H1 (cell line): ENCODE results near the gene FIS1. TPM values are rescaled to one million over a fixed set of nuclear protein-coding genes. Genes with fewer than 3 reads are reported as not detected.

Experiments
- ASH2L ChIP-seq: fragments of 200-600, 300-600 bp; sonication (generic); IDR thresholded peaks from one replicate; pipeline ENCODE4 v1.7.1; 2017; ENCODE audit warnings: low read length
- CBX8 ChIP-seq: fragments of 300-800, 300-1000 bp; sonication (generic); IDR thresholded peaks from 2 replicates; pipeline ENCODE4 v1.7.1; 2016; ENCODE audit warnings: low read depth, low read length, borderline replicate concordance
- CHD2 ChIP-seq: IDR thresholded peaks from 2 replicates; pipeline ENCODE4 v1.6.1; 2012; ENCODE audit warnings: low read length, improper control_type of control experiment
- EGR1 ChIP-seq: IDR thresholded peaks from 2 replicates; pipeline ENCODE4 v1.6.1; 2011; ENCODE audit warnings: low read depth, low read length, borderline replicate concordance
- EZH2 ChIP-seq: fragments of 200-600 bp; sonication (generic); IDR thresholded peaks from 2 replicates; pipeline ENCODE4 v1.7.1; 2012; ENCODE audit warnings: low read depth, mild to moderate bottlenecking, moderate library complexity, low read length, inconsistent platforms; ENCODE audit not compliant: severe bottlenecking
- HDAC2 ChIP-seq, 2 experiments: fragments of 300-600 bp in 1 of 2; sonication (generic) in 1 of 2; IDR thresholded peaks; 2 replicates each; pipeline ENCODE4 v1.6.1; 2011 to 2012; ENCODE audit warnings: low read depth in 2 of 2, low read length in 2 of 2, mild to moderate bottlenecking in 2 of 2, moderate library complexity in 2 of 2, borderline replicate concordance in 1 of 2, inconsistent platforms in 1 of 2
- JUN ChIP-seq: IDR thresholded peaks from 2 replicates; pipeline ENCODE4 v1.6.1; 2011; ENCODE audit warnings: low read depth, mild to moderate bottlenecking, improper control_type of control experiment, low read length
- KDM4A ChIP-seq: IDR thresholded peaks from one replicate; pipeline ENCODE4 v1.7.1; 2012; ENCODE audit warnings: low read depth, mild to moderate bottlenecking, moderate library complexity, low read length, inconsistent platforms; ENCODE audit not compliant: severe bottlenecking
- KDM5A ChIP-seq: fragments of 200-600 bp; IDR thresholded peaks from 2 replicates; pipeline ENCODE4 v1.7.1; 2012; ENCODE audit warnings: mild to moderate bottlenecking, low read length, inconsistent platforms, mixed read lengths
- MAFK ChIP-seq: IDR thresholded peaks from 2 replicates; pipeline ENCODE4 v1.6.1; 2012; ENCODE audit warnings: low read depth, mild to moderate bottlenecking, improper control_type of control experiment, low read length
- PHF8 ChIP-seq: fragments of 200-600 bp; sonication (generic); conservative IDR thresholded peaks from 2 replicates; pipeline ENCODE4 v1.7.1; 2012; ENCODE audit warnings: low read depth, mild to moderate bottlenecking, inconsistent platforms, low read length, moderate library complexity
- POLR2A ChIP-seq, 2 experiments: IDR thresholded peaks; 1 replicate in 1 of 2; 2 replicates in 1 of 2; pipeline ENCODE4 v1.6.1; 2011; ENCODE audit warnings: low read depth in 2 of 2, low read length in 2 of 2, mild to moderate bottlenecking in 2 of 2; ENCODE audit errors: control extremely low read depth in 1 of 2
- POU5F1 ChIP-seq: IDR thresholded peaks from 2 replicates; pipeline ENCODE4 v1.6.1; 2011; ENCODE audit warnings: low read depth, mild to moderate bottlenecking, low read length, moderate library complexity
- RBBP5 ChIP-seq: IDR thresholded peaks from 2 replicates; pipeline ENCODE4 v1.7.1; 2012; ENCODE audit warnings: low read depth, mild to moderate bottlenecking, inconsistent platforms, low read length, moderate library complexity, borderline replicate concordance
- RFX5 ChIP-seq: IDR thresholded peaks from 2 replicates; pipeline ENCODE4 v1.6.1; 2011; ENCODE audit warnings: low read depth, low read length, improper control_type of control experiment, borderline replicate concordance
- RNF2 ChIP-seq: fragments of 200-900, 300-1000 bp; sonication (generic); IDR thresholded peaks from 2 replicates; pipeline ENCODE4 v1.7.1; 2016; ENCODE audit warnings: borderline replicate concordance, low read depth, mild to moderate bottlenecking, antibody characterized with exemption, low read length; ENCODE audit not compliant: poor library complexity, severe bottlenecking; ENCODE audit errors: missing control alignments
- SIX5 ChIP-seq: IDR thresholded peaks from 2 replicates; pipeline ENCODE4 v1.6.1; 2011; ENCODE audit warnings: mild to moderate bottlenecking, low read depth, low read length
- SP4 ChIP-seq: IDR thresholded peaks from 2 replicates; pipeline ENCODE4 v1.6.1; 2012; ENCODE audit warnings: low read length, inconsistent platforms
- SRF ChIP-seq: IDR thresholded peaks from 2 replicates; pipeline ENCODE4 v1.6.1; 2011; ENCODE audit warnings: mild to moderate bottlenecking, low read depth, low read length, moderate library complexity
- SUZ12 ChIP-seq: fragments of 200-600 bp; sonication (generic); IDR thresholded peaks from 2 replicates; pipeline ENCODE4 v1.6.1; 2012; ENCODE audit warnings: mild to moderate bottlenecking, inconsistent platforms, low read length, moderate library complexity, mixed read lengths
- TEAD4 ChIP-seq: IDR thresholded peaks from 2 replicates; pipeline ENCODE4 v1.6.1; 2012; ENCODE audit warnings: low read depth, low read length, inconsistent platforms, mixed read lengths
- USF2 ChIP-seq: IDR thresholded peaks from 2 replicates; pipeline ENCODE4 v1.6.1; 2011; ENCODE audit warnings: low read length, improper control_type of control experiment
- YY1 ChIP-seq: IDR thresholded peaks from 2 replicates; pipeline ENCODE4 v1.6.1; 2011; ENCODE audit warnings: low read depth, mild to moderate bottlenecking, low read length
- polyA plus RNA-seq, 7 experiments: library from polyadenylated mRNA; depleted of rRNA in 3 of 7; stranded (reverse) in 5 of 7; unstranded in 2 of 7; fragments of >200 nt in 5 of 7; fragments of 200-250 nt in 2 of 7; gene quantifications; 1 replicate in 5 of 7; 2 replicates in 1 of 7; 4 replicates in 1 of 7; pipeline versions ENCODE4 v1.2.1 to v1.2.3, GENCODE V29; 2011 to 2013; ENCODE audit warnings: missing spikeins in 2 of 7, mixed read lengths in 2 of 7
- total RNA-seq: library from RNA; stranded (reverse); fragmentation: NEBNext Ultra II Directional; extraction: Animal tissue kit (Norgen Biotek cat#: 25700); gene quantifications from 2 replicates; pipeline ENCODE4 v1.2.1, GENCODE V29; 2021

The FIS1 gene
- total and polyA plus RNA-seq, 2 of the 8 experiments (the other 6 are each of a cell fraction or from before 2014, with no cell fraction given) = 128 to 195 TPM

GRCh38 chr7:101294039-101294831 lies 49.4 kb upstream of the FIS1 start (continued):
- TF ChIP-seq RNF2 (no peak), POU5F1 (no peak; the same call in 1 of the 2 replicates), CBX8 (no peak), TEAD4 (peak; percentile 91), EZH2 (no peak), EGR1 (0 out of 2 replicates have a peak, but pooled peaks have one; percentile 7), ASH2L (peak; percentile 29), USF2 (no peak), KDM4A (no peak), HDAC2 (IDR thresholded peaks at IDR 0.05; ENCODE audit: borderline replicate concordance in 1 of 2, low read depth in 2 of 2, low read length in 2 of 2) (peak; percentile 7 to 29; a peak in 1 of 4 replicates), RBBP5 (no peak), PHF8 (no peak), POLR2A (IDR thresholded peaks at IDR 0.05; ENCODE audit: control extremely low read depth in 1 of 2, low read depth in 2 of 2, low read length in 2 of 2) (peak; percentile 70 to 78), SIX5 (no peak), SUZ12 (no peak), SP4 (no peak), YY1 (peak; percentile 50; the same call in 1 of the 2 replicates), CHD2 (no peak), SRF (no peak), MAFK (peak; percentile 99), RFX5 (no peak), JUN (peak; percentile 71; the same call in 1 of the 2 replicates), KDM5A (no peak)
